ENCODE data around the gene CIB4. TPM values are rescaled to one million over a fixed set of nuclear protein-coding genes. Genes with fewer than 3 reads are reported as not detected.

CIB4 gene
- total RNA-seq, 2 experiments from 2014 or later = not detected

DNA sequence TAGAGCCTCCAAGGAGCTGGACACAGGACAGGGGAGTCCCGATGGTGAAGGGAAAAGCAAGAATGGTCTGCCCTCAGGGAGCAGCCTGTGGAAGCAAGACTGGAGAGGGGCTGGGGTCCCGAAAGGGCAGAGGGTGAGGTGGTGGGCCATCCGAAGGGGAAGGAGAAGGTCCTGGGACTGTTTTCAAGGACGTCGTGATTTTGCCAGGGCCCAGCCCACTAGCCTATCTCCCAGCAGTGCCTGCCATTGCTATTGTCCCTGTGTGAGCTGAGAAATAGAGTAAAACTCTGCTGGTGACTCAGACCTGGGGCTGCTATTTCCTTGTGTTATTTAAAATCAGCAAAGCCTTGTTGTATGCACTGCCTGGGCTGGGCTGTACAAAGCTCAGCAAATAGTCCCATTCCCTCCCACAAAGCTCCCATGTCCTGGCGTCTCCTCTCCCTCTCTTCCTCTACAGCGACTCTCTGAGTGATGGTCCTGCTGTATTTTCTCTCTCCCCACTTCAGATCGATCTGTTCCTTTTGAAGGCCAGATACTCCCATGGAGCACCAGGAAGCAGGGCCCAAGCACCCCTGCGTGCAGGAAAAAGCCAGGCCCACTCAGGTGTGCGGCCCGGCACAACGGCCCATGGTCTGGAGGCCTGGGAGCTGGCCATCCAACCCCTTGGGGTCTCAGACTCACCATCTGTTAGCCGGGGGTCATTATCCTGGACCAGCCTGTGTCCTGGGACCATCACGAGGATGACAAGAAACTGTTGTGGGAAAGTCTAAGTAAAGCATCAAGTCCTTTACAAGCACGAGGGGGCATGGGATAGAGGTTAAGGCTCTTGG lies 98.3 kb downstream of the CIB4 start:
- ChIA-PET CTCF (interaction anchor here (1.0 kb wide), 1 partner anchor 40 kb away, joined by 3 read pairs; no protein-coding TSS in a partner anchor), POLR2A (no interaction called here)
- ATAC-seq = no peak

DNA sequence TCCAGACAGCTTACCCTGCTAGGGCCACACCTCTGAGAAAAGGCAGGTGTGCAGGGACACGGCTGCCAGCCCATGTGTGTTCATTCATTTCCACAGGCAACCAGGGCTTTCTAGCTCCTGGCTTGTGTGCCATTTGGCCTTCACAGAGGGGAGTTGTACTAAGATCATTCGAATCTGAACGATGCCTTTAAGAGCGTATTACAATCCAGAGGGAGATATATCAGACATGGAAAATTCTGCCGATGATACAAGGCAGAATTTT lies 99.0 kb downstream of the CIB4 start:
- DNase-seq (no peak), ATAC-seq (no peak)
- POLR2A ChIA-PET = no interaction called here
- Mint-ChIP-seq H3K9me3 (ENCODE audit: low read depth) (no peaks in the 10 kb centered on the region), H3K4me1 (no peaks in the 10 kb centered on the region), H3K4me3 (no peak overlapping the region), H3K27me3 (no peaks in the 10 kb centered on the region), H3K36me3 (ENCODE audit: low read depth) (no peaks in the 10 kb centered on the region), H3K27ac (no peak overlapping the region)
- intact Hi-C loops (cut with DNase I, micrococcal nuclease) = no loop called here
- CTCF ChIA-PET = interaction anchor here (0.8 to 1.7 kb wide), 3 partner anchors 10 to 94 kb away, joined by 3 to 6 read pairs (median 3); no protein-coding TSS in a partner anchor

More for the DNA sequence above, 98.3 kb downstream of the CIB4 start:
- Mint-ChIP-seq H3K27ac (no peak overlapping the region), H3K27me3 (no peaks in the 10 kb centered on the region), H3K4me3 (no peak overlapping the region), H3K4me1 (no peaks in the 10 kb centered on the region), H3K9me3 (ENCODE audit: low read depth) (no peaks in the 10 kb centered on the region), H3K36me3 (ENCODE audit: low read depth) (no peaks in the 10 kb centered on the region)
- no peak for DNase-seq
- intact Hi-C loops (cut with DNase I, micrococcal nuclease) = no loop called here

DNA sequence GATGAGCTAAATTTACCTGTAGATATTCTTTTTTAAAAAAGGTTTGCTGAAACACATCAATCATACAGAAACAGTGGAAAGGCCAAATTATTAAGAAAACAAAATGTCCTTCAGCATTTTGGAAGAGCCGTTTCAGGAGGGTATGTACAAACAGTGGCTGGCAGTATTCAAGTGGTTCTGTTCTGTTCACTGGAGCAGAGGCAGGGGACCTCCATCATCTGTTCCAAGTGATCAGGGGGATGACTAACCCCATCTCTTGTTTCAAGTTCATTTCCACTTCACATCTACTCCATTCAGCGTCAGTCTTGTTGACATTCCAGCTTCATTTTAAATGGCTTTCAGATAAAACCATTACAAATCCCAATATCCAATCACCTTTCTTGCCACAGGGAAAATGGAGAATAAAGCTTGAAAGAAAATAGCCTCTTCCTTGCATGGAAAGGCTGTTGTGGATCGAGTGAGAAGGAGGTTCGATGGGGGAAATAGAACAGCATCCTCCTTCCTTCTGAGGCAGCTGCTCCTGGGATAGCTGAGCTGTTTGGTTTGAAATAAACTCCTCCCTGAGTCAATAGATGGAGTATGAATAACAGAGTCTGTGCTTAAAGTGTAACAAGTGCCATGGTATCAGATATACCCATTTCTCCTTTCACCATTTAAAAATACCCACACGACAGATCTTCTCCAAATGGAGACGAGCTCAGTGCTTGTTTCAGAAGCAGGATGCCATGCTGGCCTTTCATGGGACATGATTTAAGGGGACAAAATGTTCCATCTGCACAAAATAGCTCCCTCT lies 99.6 kb downstream of the CIB4 start:
- ChIA-PET CTCF (interaction anchor here (0.7 to 1.7 kb wide), 6 partner anchors 10 to 204 kb away, joined by 3 to 6 read pairs (median 3); no protein-coding TSS in a partner anchor), POLR2A (no interaction called here)
- ATAC-seq (no peak), DNase-seq (no peak)
- H3K4me1 Mint-ChIP-seq = no peaks in the 10 kb centered on the region
- H3K9me3 Mint-ChIP-seq (ENCODE audit: low read depth) = no peaks in the 10 kb centered on the region
- no peak overlapping the region for H3K27ac Mint-ChIP-seq
- no peak overlapping the region for H3K4me3 Mint-ChIP-seq
- intact Hi-C loops (cut with DNase I, micrococcal nuclease) = no loop called here
- H3K27me3 Mint-ChIP-seq = no peaks in the 10 kb centered on the region
- no peaks in the 10 kb centered on the region for H3K36me3 Mint-ChIP-seq (ENCODE audit: low read depth)

DNA sequence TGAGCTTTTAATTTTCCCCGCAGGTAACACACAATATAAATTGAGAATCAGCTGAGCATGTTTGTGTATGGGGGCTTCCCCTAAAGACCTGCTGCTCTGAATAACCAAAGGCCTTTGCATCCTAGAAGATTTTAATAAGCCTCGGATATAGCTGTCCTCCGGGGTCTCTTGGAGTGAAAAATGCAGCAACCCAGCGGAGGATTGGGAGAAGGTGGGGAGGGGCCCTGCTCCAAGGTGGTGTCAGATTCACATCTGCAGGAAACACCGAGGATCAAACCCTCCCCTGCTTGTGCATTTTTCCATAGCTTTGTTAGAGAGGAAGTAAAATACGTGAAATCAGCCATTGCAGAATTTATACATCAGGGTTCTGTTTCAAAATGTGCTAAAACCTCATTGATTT lies 100.2 kb downstream of the CIB4 start:
- H3K27me3 Mint-ChIP-seq = no peaks in the 10 kb centered on the region
- ChIA-PET POLR2A (interaction anchor here (0.6 kb wide), 1 partner anchor 387 kb away, joined by 3 read pairs; no protein-coding TSS in a partner anchor), CTCF (interaction anchor here (0.7 to 1.7 kb wide), 6 partner anchors 11 to 204 kb away, joined by 3 to 6 read pairs (median 3); no protein-coding TSS in a partner anchor)
- DNase-seq (no peak), ATAC-seq (no peak)
- H3K9me3 Mint-ChIP-seq (ENCODE audit: low read depth) = no peaks in the 10 kb centered on the region
- H3K27ac Mint-ChIP-seq = no peak overlapping the region
- no peaks in the 10 kb centered on the region for H3K4me1 Mint-ChIP-seq
- no peak overlapping the region for H3K4me3 Mint-ChIP-seq
- intact Hi-C loops (cut with DNase I, micrococcal nuclease) = no loop called here
- no peaks in the 10 kb centered on the region for H3K36me3 Mint-ChIP-seq (ENCODE audit: low read depth)

DNA sequence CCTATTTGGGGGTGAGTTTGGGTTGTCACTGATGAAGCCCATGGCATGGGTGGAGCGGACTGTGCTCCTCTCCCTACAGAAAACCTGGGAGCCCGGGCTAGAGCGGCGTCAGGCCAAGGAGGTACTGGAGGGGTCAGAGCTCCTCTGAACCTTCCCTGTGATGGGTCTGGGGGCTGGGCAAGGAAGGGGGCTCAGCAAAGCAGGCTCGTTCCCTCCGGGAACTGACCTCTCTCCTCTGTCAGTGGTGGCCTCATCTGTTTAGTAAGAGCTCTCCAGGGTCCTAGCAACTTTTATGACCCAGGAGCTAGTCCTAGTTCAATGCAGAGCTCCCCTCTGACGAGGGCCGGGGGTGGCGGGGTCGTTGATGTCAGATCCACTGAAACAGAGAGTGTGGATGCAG lies 100.9 kb downstream of the CIB4 start:
- ChIA-PET POLR2A (interaction anchor here (0.6 kb wide), 1 partner anchor 388 kb away, joined by 3 read pairs; no protein-coding TSS in a partner anchor), CTCF (interaction anchor here (1.0 to 1.7 kb wide), 3 partner anchors 12 to 205 kb away, joined by 3 to 6 read pairs (median 3); no protein-coding TSS in a partner anchor)
- H3K27ac Mint-ChIP-seq = no peak overlapping the region
- no peak for DNase-seq
- no peak for ATAC-seq
- no peaks in the 10 kb centered on the region for H3K27me3 Mint-ChIP-seq
- intact Hi-C loops (cut with DNase I, micrococcal nuclease) = no loop called here
- H3K4me1 Mint-ChIP-seq = no peaks in the 10 kb centered on the region
- H3K9me3 Mint-ChIP-seq (ENCODE audit: low read depth) = no peaks in the 10 kb centered on the region
- H3K36me3 Mint-ChIP-seq (ENCODE audit: low read depth) = no peaks in the 10 kb centered on the region
- no peak overlapping the region for H3K4me3 Mint-ChIP-seq

DNA sequence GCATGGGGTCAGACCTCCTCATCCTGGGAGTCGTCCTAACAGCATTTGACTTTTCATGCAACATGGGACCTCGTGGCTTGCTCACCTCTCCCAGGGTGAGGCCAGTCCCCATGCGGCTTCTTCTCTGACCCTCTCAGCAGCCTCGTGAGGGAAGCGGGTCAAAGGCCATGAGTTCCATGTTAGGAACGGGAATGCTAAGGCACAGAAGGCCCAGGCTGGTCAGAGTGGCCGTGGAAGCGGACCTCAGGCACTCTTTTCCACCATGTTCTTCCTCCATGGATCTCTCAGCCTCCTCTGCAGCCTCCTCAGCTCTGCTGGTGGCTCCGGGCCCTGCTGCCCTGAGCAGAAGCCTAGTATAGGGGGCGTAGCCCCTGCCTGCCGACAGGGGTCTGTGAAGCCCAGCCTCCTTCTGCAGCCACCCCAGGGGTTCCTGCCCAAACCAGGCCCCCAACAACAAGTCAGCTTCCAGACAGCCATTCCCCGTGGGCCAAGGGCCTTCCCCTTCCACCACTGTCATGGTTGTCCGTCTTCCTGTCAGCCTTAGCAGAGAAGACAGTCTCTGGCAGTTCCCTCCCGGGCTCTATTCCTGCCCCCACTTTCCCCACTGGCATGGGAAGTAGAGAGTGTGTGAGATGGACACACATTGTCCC lies 103.2 kb downstream of the CIB4 start:
- no peak for DNase-seq
- Mint-ChIP-seq H3K27ac (no peak overlapping the region), H3K36me3 (ENCODE audit: low read depth) (no peaks in the 10 kb centered on the region), H3K4me1 (no peaks in the 10 kb centered on the region), H3K4me3 (no peak overlapping the region), H3K9me3 (ENCODE audit: low read depth) (no peaks in the 10 kb centered on the region), H3K27me3 (no peaks in the 10 kb centered on the region)
- CTCF ChIA-PET = no interaction called here
- no peak for ATAC-seq
- intact Hi-C loops (cut with DNase I, micrococcal nuclease) = no loop called here
- POLR2A ChIA-PET = no interaction called here

DNA sequence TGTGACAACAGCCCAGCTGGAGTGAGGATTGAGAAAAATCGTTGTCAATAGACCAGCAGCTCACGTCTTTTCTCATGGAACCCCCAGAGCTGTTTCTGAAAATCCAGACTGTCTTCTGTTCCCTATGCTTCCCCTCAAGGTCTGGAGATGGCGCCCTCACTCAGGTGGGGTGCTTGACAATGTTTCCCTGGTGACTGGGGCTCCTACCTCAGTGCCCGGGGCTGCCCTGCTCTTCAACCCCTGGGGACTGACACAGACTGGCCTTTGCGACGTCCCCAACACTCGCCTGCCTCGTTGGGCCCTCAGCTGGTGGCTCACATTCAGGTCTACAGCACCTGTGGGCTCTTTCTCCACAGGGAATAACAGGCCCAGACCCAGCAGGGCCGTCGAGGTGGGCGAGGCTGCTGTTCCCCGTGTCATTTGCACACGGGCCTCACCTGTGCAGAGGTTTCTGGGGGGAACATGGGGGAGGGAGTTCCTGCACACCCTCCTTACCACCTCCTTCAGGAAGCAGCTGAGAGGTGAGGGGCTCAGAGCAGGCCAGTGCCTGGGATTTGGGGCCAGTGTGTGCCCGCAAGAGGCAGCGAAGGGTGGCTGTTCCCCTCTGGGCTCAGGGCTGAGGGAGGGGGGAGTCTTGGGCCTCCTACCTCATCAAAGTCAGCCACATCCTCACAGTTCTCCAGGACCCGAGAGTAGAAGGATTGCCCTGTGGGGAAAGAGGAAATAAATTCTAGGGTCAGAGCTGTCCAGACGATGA lies 103.9 kb downstream of the CIB4 start:
- ChIA-PET POLR2A (no interaction called here), CTCF (interaction anchor here (0.8 kb wide), 1 partner anchor 207 kb away, joined by 3 read pairs; no protein-coding TSS in a partner anchor)
- Mint-ChIP-seq H3K9me3 (ENCODE audit: low read depth) (no peaks in the 10 kb centered on the region), H3K27me3 (no peaks in the 10 kb centered on the region), H3K4me1 (no peaks in the 10 kb centered on the region), H3K36me3 (ENCODE audit: low read depth) (no peaks in the 10 kb centered on the region), H3K27ac (no peak overlapping the region), H3K4me3 (no peak overlapping the region)
- DNase-seq = no peak
- ATAC-seq = no peak
- intact Hi-C loops (cut with DNase I, micrococcal nuclease) = no loop called here

DNA sequence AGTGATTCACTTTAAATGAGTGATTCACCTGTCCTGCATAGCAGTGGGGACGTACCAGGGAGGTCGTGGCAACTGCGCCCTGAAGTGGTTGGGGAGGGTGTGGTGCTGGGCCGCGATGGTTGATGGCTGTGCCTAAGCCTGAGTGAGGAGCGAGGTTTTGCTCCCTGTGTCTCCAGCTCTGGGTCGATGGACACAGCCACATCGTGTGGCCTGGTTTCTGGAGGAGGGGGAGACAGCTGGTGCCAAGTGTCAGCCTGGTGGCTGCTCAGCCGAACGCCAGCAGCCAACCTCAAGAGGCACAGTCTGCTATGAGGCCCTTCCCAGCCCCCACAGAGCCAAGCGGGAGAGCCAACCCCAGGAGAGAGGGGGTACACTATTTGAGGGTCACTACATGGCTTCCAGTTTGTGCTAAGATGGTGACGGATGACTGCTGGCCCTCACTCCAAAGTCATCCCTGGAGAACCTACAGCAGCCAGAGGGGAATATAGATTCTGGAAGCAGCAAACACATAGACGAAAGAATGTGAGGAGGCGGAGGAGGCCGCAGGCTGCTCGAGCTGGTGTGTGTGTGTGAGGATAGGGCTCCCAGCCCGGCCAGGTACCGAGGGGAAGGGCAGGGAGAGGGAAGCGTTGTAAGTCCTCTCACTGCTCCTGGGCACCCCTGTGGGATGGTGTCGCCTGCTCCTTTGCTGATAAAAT lies 104.6 kb downstream of the CIB4 start:
- Mint-ChIP-seq H3K4me1 (no peaks in the 10 kb centered on the region), H3K27me3 (no peaks in the 10 kb centered on the region), H3K9me3 (ENCODE audit: low read depth) (no peaks in the 10 kb centered on the region), H3K4me3 (no peak overlapping the region), H3K27ac (no peak overlapping the region), H3K36me3 (ENCODE audit: low read depth) (no peaks in the 10 kb centered on the region)
- intact Hi-C loops (cut with DNase I, micrococcal nuclease) = no loop called here
- ATAC-seq (no peak), DNase-seq (no peak)
- CTCF ChIA-PET = interaction anchor here (0.6 to 0.8 kb wide), 2 partner anchors 207 to 347 kb away, joined by 3 read pairs; no protein-coding TSS in a partner anchor
- POLR2A ChIA-PET = no interaction called here

DNA sequence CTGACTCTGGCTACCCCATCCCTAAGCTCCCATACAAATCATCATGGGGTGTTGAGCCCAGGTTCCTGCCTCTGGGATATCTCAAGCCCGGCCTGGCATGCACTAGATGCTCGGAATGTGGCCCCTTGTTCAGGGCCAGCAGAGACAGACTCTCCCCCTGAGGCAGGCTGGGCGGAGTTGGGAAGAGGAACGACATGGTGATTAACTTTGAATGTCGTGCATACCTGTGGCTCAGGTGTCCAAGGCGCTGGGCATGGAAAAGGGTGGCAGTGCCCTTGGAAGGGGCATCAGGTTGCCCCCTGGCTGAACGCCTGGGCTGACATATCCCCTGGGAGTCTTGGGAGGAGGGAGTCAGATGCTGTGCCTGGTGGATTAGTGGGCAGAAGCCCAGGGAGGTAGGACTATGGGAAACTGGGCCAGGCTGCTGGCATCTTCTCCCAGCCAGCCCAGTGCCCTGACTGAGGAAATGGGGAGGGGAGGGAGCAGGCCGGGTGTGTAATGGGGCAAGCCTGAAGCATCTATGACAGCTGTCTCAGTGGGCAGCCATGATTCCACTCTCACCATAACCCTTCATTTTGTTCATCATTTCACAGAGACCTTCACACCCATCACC lies 105.4 kb downstream of the CIB4 start:
- Mint-ChIP-seq H3K27ac (no peak overlapping the region), H3K4me3 (no peak overlapping the region), H3K36me3 (ENCODE audit: low read depth) (no peaks in the 10 kb centered on the region), H3K27me3 (no peaks in the 10 kb centered on the region), H3K9me3 (ENCODE audit: low read depth) (no peaks in the 10 kb centered on the region), H3K4me1 (no peaks in the 10 kb centered on the region)
- intact Hi-C loops (cut with DNase I, micrococcal nuclease) = no loop called here
- no peak for DNase-seq
- ATAC-seq = no peak
- CTCF ChIA-PET = interaction anchor here (0.6 kb wide), 1 partner anchor 346 kb away, joined by 3 read pairs; no protein-coding TSS in a partner anchor
- POLR2A ChIA-PET = no interaction called here

DNA sequence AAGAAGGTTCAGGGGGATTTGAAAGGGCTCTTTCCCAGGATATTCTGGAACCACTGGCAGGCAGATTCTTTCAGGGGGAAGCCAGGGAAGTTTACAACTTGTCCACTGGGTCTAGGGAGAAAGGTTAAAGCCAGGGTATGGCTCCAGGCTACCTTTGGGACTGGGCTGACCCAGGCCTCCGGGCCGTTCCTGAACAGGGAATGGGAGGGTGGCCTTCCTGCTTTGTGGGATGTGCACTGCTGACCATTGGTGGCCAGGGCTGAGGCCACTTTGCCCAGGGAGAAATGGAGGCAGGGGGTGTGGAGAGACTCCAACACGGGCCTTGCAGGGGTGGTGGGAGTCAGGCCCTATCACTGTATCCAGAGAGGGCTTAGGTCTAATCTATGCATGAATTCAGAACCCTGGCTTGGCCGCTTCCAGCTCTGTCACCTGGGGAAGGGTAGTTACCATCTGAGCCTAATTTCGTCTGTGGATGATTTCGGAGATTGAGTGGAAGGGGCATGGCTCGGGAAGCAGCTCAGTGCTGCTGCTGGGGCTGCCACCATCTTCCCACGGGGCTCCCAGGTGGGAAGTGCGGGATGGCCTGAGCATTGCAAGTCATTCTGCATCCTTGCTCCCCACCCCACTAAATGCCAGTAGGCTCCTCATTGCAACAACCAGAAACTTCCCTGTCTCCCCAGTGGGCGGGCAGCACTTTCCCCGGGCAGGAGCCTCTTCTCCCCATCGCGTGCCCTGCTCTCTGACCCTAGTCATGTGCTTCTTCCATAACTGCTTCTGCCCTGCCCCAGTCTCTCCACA lies 106.1 kb downstream of the CIB4 start:
- ChIA-PET CTCF (no interaction called here), POLR2A (no interaction called here)
- intact Hi-C loops (cut with DNase I, micrococcal nuclease) = no loop called here
- Mint-ChIP-seq H3K36me3 (ENCODE audit: low read depth) (no peaks in the 10 kb centered on the region), H3K4me1 (no peaks in the 10 kb centered on the region), H3K27me3 (no peaks in the 10 kb centered on the region), H3K27ac (no peak overlapping the region), H3K9me3 (ENCODE audit: low read depth) (no peaks in the 10 kb centered on the region), H3K4me3 (no peak overlapping the region)
- ATAC-seq (no peak), DNase-seq (no peak)
